ENCODE measurements around the gene LRIT3.
"Not testable (repeated sequence)": the region's sequence is repeated elsewhere in the genome, so short reads cannot be mapped to it uniquely, and the experiment has no call there.

The LRIT3 gene

DNA sequence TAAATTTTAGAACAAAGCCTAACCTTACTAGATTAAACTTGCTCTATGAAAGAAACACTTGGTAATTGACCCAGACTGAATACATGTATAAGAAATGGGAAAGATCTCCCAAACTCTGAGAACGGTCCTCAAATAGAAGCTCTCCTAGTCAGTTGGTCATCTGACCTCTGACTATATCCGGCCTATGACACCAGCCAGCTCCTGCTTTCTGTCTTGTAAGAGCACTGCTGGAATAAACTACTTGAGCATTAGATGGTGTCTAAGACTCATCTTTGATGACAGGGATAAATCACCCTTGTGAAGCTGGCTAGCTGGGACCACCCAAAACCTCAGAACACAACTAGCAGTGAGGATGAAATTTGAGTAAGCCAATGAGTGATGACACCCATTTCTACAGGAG, 24.2 kb downstream of the LRIT3 start:
- TF ChIP-seq, protein P1, sequence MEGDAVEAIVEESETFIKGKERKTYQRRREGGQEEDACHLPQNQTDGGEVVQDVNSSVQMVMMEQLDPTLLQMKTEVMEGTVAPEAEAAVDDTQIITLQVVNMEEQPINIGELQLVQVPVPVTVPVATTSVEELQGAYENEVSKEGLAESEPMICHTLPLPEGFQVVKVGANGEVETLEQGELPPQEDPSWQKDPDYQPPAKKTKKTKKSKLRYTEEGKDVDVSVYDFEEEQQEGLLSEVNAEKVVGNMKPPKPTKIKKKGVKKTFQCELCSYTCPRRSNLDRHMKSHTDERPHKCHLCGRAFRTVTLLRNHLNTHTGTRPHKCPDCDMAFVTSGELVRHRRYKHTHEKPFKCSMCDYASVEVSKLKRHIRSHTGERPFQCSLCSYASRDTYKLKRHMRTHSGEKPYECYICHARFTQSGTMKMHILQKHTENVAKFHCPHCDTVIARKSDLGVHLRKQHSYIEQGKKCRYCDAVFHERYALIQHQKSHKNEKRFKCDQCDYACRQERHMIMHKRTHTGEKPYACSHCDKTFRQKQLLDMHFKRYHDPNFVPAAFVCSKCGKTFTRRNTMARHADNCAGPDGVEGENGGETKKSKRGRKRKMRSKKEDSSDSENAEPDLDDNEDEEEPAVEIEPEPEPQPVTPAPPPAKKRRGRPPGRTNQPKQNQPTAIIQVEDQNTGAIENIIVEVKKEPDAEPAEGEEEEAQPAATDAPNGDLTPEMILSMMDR (IDR thresholded peaks at IDR 0.05; ENCODE audit: borderline replicate concordance, insufficient read depth, low read depth, low read length) = no peak
- H3K4me3 ChIP-seq (ENCODE audit: low read depth, low read length) = no peak overlapping the region

DNA sequence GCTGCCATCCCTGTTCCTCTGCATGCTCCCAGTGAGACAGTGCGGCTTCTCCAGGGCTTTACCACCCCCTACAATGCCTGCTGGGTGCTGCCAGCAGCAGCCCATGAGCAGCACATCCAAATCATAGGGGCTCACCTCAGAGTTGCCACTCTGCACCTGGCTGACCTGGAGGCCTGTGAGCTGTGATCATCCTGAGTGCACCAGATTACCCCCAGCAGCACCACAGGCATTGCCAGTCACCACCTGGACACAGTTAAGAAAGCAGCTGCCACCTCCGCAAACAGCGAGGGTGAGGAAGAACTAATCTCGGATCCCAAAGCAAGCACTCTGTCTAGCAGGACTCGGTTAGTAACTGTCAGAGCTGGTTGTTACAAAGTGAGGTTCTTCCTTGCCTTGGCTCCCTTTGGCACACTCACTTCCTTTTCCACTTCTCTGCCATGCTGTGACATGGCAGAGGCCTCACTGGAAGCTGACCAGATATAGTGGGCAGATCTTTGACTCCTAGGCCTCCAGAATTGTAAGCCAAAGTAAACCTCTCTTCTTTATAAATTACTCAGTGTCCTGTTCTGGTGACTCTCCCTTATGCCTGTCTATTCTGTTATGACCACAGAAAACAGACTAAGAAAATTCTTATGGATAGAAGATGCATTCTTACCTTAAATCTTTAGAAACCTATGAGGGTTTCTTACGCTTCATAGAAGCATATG, 25.2 kb downstream of the LRIT3 start:
- no peak overlapping the region for H3K4me3 ChIP-seq (ENCODE audit: low read depth, low read length)
- TF ChIP-seq, protein P1 (IDR thresholded peaks at IDR 0.05; ENCODE audit: borderline replicate concordance, insufficient read depth, low read depth, low read length) = no peak

DNA sequence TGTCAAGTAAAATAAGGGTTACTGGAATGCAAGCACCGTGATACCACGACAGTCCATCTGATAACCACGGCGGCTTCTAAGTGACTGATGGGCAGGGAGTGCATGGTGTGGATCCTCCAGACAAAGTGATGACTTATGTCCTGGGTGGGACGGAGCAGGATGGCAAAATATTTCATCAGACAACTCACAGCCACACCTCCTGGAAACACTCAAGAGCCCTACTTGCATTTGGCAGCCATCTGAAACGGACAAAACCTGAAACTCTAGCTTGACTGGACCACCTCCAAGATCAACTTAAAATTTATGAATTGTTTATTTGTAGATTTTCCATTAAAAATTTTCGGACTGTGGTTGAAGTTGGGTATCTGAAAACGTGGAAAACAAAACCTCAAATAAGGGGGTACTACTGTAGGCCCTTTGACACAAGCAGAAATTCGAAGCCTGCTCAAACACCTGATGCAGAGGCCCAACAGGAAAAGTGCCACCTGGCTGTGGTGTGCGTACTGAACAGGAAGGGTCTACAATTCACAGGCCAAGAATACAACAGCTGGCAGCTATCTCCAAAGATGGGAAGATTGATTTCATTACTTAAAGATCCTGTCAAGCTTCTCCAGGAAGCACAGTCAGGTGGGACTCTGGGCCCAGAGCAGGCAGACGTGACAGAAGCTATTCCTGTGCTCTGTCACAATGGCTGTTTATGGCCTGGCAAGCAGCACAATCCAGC, 26.0 kb downstream of the LRIT3 start:
- TF ChIP-seq, protein P1 (IDR thresholded peaks at IDR 0.05; ENCODE audit: borderline replicate concordance, insufficient read depth, low read depth, low read length) = no peak
- no peak overlapping the region for H3K4me3 ChIP-seq (ENCODE audit: low read depth, low read length)

DNA sequence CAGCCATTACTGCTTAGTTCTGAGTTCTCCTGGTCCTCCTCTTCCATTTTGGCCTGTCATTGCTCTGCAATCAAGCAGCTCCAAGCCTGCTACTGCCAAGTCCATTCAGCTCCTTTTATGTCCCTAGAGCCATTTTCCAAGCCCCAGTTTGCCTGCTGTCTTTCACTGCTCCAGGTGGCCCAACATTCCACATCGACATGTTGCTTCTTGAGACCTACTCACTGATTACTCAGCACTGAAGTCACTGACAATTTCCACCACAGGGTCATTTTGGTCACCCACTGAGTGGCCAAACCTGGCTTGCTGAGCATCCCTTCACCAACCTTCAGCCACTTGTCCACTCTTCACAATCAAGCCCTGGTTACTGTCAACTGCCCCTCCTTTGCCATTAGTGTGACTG, 27.2 kb downstream of the LRIT3 start:
- no peak overlapping the region for H3K4me3 ChIP-seq (ENCODE audit: low read depth, low read length)
- TF ChIP-seq, protein P1 (IDR thresholded peaks at IDR 0.05; ENCODE audit: borderline replicate concordance, insufficient read depth, low read depth, low read length) = no peak

DNA sequence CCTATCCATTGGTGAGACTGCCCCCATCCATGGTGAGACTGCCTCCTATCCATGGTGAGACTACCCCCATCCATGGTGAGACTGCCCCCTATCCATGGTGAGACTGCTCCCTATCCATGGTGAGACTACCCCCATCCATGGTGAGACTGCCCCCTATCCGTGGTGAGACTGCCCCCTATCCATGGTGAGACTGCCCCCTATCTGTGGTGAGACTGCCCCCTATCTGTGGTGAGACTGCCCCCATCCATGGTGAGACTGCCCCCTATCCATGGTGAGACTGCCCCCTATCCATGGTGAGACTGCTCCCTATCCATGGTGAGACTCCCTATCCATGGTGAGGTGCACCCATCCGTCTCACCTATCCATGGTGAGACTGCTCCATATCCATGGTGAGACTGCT, 27.6 kb downstream of the LRIT3 start:
- not testable (repeated sequence) for H3K4me3 ChIP-seq (ENCODE audit: low read depth, low read length)

DNA sequence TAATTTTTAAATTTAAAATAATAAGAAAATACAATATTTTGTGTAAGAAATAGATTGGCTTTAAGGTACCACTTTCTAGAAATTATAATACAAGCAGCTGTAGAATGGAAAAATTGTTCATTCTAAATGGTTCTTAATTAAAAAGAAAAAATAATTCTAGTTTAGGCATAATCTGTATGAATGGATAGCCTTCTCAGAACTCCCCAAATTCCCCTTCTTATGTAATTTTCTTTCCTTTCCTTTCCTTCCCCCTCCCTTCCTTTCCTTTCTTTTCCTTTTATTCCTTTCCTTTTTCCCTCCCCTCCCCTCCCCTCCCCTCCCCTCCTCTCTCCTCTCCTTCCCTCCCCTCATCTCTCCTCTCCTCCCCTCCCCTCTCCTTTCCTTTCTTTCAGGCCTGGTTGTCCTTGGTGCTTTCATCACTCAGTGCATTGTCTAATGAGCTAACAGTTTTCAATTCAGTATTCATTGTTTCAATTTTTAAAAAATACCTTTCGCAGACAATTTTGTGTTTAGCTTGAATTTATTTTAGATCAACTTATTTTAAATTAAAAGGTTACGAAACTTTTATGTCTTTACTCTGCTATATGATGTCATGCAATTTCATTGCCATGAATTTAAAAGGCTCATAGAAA, 28.8 kb downstream of the LRIT3 start:
- TF ChIP-seq, protein P1 (IDR thresholded peaks at IDR 0.05; ENCODE audit: borderline replicate concordance, insufficient read depth, low read depth, low read length) = no peak
- no peak overlapping the region for H3K4me3 ChIP-seq (ENCODE audit: low read depth, low read length)

DNA sequence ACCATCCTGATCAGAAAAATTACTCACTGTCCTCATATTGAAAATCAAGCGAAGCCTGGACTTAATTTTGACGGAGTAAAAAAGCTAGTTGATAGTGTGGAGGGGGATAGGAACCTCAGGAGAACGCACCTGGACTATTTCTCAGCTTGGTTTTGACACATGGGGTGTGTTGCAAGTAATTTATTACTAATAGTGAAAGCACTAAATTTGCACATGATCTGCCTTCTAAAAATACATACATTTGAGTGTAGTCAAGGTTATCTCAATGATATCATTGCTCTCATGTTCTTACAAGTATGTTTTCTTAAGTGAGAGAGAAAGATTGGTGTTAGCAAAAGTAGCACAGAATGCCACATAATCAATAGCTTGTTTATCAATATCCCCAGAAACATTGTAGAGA, 29.5 kb downstream of the LRIT3 start:
- no peak overlapping the region for H3K4me3 ChIP-seq (ENCODE audit: low read depth, low read length)
- TF ChIP-seq, protein P1 (IDR thresholded peaks at IDR 0.05; ENCODE audit: borderline replicate concordance, insufficient read depth, low read depth, low read length) = no peak
